K562 (cell line): ENCODE measurements around the gene GRAMD1B.

Experiments
- CHD4 ChIP-seq: fragments of 200-600 bp; sonication (generic); IDR thresholded peaks from 3 replicates; pipeline ENCODE4 v1.6.1; 2012; ENCODE audit warnings: low read depth, mild to moderate bottlenecking, mixed read lengths, low read length, inconsistent platforms; ENCODE audit not compliant: insufficient read depth, insufficient replicate concordance, poor library complexity, severe bottlenecking
- HMG20A ChIP-seq: fragments of 450-650 bp; formaldehyde crosslinking; conservative IDR thresholded peaks from 2 replicates; pipeline ENCODE4 v1.4.0; 2020; ENCODE audit warnings: mild to moderate bottlenecking, mixed read lengths
- NFXL1 ChIP-seq: fragments of 450-650 bp; formaldehyde crosslinking; IDR thresholded peaks from 2 replicates; pipeline ENCODE4 v1.4.0; 2021; ENCODE audit warnings: mild to moderate bottlenecking
- SPI1 ChIP-seq: IDR thresholded peaks from 2 replicates; pipeline ENCODE4 v1.6.1; 2011; ENCODE audit warnings: low read depth, low read length, control low read depth, borderline replicate concordance
- TF ChIP-seq, protein P1 (sequence below), 2 experiments: fragments of 200-800 bp in 1 of 2; sonication (Bioruptor generic) in 1 of 2; sonication (generic) in 1 of 2; formaldehyde crosslinking in 1 of 2; IDR thresholded peaks in 1 of 2; conservative IDR thresholded peaks in 1 of 2; 2 replicates each; pipeline versions ENCODE4 v1.5.0 to v1.6.1; 2016 to 2020; ENCODE audit warnings: missing compliant biosample characterization in 1 of 2, missing genetic modification characterization in 1 of 2, missing genetic modification reagents in 1 of 2

GRCh38 chr11:123381817-123382554, 48.1 kb upstream of the GRAMD1B start:
- TF ChIP-seq NFXL1 (no peak), SPI1 (no peak), HMG20A (no peak), CHD4 (no peak)
- TF ChIP-seq, protein P1, sequence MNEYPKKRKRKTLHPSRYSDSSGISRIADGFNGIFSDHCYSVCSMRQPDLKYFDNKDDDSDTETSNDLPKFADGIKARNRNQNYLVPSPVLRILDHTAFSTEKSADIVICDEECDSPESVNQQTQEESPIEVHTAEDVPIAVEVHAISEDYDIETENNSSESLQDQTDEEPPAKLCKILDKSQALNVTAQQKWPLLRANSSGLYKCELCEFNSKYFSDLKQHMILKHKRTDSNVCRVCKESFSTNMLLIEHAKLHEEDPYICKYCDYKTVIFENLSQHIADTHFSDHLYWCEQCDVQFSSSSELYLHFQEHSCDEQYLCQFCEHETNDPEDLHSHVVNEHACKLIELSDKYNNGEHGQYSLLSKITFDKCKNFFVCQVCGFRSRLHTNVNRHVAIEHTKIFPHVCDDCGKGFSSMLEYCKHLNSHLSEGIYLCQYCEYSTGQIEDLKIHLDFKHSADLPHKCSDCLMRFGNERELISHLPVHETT (CRISPR knock-in tag; conservative IDR thresholded peaks at IDR 0.05 in 1 of 2, IDR thresholded peaks at IDR 0.05 in 1 of 2) = no peak
